Astrocyte (in vitro differentiated cells and primary cell): ENCODE data around the gene ARHGEF5.

Experiments
- CTCF ChIP-seq: IDR thresholded peaks from 2 replicates; pipeline ENCODE4 v1.5.1; 2011; ENCODE audit warnings: low read depth, mild to moderate bottlenecking, inconsistent platforms, low read length, moderate library complexity; ENCODE audit not compliant: insufficient read depth
- EZH2 ChIP-seq: IDR thresholded peaks from 2 replicates; pipeline ENCODE4 v1.6.1; 2012; ENCODE audit warnings: mild to moderate bottlenecking, low read length, inconsistent platforms; ENCODE audit not compliant: insufficient read depth

GRCh38 chr7:144415858-144416257, 60.7 kb downstream of the ARHGEF5 start:
- no peak for TF ChIP-seq CTCF
- no peak for TF ChIP-seq EZH2
